Right kidney (tissue), 1 donor: Measurements from ENCODE around the gene CSMD2.
"Not testable (repeated sequence)": the region's sequence is repeated elsewhere in the genome, so short reads cannot be mapped to it uniquely, and the experiment has no call there.

Experiments used
- DNase-seq: peaks from one replicate; pipeline ENCODE4 v3.0.0-alpha.2; 2016

Gene CSMD2

DNA sequence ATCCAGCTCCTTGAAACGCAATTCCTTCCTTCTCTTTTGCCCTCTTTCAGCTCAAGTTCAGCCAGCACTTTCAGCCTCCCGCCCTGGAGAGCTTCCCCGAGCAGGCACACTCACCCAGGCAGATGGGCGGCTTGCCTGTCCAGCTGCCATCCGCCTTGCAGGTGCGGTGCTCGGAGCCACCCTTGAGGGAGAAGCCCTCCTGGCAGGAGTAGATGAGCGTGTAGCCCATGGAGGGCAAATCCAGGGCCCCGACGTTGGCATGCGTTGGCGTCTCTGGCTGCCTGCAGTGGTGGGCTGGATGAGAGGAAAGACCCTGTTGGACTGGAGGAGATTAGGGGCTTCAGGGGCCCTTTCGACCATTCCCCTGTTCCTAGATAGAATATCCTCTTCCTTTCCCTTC is 632.1 kb downstream of the CSMD2 start:
- DNase-seq: no peak

DNA sequence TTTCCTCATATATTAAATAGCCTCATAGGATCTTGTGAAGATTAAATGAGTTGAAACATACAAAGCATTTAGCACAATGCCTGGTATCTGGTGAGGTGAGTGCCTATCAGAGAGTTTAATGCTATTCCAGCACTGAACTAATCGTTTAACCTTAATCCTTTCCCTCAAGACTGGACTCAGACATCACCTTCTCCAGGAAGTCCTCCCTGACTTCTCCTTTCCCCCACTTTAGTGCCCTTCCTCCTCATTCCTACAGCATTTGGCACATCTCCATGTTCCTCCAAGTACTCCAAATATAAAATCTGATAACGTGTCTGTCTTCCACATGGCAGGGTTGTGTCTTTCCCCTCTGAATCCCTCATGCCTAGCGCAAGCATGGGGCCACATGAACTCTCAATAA is 632.8 kb downstream of the CSMD2 start:
- DNase-seq: no peak

DNA sequence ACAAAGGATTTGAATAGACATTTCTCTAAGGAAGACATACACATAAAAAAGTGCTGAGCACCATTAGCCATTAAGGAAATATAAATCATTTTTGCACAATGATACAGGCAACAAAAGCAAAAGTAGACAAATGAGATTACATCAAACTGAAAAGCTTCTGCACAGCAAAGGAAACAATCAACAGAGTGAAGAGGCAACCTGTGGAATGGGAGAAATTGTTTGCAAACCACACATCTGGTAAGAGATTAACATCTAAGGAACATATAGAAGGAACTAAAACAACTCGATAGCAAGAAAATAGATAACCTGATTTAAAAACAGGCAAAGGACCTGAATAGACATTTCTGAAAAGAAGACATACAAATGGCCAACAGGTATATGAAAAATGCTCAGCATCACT is 635.1 kb downstream of the CSMD2 start:
- no peak for DNase-seq

DNA sequence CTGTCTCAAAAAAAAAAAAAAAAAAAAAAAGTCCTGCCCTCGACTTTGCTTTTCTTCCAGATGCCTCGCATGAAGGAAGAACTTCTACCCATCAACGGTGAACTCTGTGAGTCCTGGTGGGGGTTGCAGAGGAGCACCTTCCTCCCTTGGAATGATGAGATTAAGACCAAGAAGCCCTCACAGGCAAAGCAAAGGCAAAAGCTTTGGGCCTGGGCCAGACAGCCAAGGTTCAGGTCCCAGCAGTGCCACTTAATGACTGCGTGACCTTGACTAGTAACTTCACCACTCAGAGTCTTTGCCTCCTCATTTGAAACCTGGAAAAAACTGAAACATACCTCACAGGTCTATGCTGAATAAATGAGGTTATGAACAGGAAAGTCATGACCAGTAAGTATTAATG is 637.1 kb downstream of the CSMD2 start:
- no peak for DNase-seq

DNA sequence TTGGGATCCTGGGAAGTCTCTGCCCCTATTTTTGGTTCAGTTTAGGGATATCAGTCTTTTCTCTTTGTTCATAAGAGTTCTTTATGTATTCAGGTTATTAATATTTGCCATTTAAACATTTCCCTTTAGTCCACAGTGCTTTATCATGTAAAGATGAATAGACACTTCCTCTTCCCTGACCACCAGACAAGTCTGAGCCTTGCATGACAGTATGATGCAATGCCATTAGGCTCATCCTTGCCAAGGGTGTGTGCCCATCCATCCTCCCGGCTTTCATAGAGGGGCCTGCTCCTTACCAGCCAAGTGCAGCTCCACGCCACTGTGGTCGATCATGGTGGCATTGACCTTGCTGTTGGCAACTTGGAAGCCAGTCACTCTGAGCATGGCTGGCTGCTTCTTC is 640.4 kb downstream of the CSMD2 start:
- no peak for DNase-seq

DNA sequence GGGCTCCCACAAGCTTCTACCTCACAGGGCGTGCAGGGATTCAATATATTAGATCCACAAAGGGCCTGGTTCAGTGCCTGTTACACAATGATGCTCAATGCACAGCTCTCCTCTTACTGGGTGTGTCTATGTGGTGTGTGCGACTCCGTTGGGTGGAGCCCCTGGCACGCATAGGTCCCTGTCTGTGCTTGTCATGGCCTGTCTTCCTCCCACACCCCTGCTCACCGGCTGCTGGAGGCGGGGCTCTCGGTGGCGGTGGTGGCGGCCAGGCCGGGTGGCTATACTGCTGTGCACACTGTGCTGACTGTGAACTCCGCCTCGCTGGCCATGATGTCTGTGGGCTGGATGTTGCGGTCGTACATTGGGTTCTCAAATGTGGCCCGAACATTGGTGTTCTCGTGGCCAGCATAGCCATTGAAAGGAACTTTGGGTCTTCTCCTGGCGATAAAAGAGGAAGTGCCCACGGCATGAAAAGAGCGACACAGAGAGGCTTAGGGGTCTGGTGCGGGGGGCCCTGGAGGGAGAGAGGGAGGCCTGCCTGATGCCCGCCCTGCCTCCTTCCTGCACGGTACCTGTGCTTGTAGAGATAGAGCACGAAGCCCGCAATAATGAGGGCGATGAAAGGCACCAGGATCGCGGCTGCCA is 645.7 kb downstream of the CSMD2 start:
- no peak for DNase-seq

DNA sequence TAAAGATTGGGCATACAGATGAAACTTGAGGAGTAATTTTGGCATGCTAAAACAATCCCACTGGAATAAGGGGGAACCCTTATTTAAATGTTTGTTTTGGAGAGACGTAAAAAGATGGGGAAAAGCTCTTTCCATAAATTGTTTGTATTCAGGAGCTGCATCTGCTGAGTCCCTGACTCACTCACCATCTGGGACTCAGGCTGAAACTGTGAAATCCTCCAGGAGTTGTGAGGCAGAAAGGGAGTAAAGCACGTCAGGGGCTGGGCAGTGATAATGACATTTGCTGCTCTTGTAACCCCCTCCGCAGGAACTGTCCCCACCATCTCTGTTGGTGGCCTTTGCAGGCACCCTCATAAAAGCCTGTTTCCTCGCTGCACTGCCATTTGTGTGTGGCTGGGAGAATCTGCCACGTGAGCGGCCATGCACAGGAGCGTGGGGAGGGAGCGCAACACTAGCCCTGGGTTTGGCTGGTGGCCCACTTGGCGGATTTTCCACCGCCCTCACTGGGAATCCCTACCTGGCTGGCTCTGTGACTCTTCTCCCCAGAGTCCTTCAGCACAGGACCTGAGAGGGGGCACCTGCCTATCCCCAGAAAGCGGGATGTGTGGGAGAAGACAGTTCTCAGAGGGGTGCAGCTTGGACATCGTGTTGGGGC is 647.3 kb downstream of the CSMD2 start:
- no peak for DNase-seq

DNA sequence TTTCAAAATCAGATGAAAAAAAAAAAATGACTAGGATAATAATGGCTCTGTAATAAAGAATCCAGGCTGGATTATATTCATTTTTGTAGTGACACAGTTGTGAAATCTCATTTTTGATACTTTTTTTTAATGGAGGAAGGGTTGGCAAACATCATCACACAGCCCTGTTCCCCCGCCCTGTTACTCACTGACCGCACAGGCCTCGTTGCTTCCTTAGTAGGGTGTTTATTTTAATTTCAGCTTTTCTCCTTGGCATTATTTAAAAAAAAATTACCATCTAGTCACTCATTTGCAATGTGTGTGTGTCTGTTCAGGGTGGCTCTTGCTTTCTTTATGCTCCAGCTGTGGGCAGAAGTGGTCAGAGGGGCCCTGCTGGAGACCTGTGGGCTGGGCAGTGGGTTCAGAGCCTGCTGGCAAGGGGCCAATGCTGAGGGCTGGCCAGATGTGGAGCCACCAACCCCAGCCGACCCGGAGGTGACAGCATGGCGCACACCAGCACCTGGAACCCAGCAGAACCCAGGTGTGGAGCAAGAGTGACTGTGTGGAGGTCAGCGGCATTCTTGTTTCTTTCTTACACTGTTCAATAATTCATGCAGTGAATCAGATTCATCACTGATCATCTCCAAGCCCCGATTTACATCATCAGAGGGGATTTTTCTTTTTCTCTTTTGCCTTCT is 648.0 kb downstream of the CSMD2 start:
- no peak for DNase-seq

DNA sequence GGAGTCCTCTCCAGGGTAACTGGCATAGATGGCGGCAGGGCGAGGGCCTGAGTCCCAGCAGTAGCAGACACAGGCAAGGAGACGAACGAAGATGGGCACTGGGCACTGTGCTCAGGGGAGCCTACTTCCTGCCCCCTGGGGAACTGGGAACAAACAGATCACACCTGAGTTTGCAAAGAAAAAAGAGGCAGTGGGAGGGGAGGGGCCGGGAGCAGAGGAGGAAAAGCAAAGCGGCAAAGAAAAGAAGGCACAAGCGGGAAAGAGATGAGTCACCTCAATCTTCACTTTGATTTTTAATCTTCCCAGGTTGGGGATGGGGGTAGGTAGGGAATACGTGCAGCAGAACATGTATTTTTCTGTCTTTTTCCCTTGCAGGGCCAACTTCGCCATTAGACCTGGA is 648.6 kb downstream of the CSMD2 start:
- no peak for DNase-seq

DNA sequence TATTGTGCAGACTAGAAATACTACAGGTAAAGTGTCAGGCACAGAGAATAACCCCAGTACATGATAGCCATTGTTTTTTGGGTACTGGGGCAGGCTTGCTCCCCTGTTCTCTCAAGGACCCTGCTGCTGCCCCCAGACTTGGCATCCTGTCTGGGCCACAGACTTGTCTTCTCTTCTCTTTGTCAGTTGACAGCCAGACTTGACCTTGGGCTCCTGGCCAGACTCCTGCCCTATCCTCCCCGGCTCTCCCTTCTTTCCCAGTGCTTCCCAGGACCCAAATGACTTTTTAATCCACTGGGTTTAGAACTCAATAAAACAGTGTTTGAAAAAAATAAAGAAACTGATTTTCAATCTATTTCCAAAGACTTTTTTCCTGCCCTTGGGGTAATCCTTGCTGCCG is 649.4 kb downstream of the CSMD2 start:
- DNase-seq: no peak

DNA sequence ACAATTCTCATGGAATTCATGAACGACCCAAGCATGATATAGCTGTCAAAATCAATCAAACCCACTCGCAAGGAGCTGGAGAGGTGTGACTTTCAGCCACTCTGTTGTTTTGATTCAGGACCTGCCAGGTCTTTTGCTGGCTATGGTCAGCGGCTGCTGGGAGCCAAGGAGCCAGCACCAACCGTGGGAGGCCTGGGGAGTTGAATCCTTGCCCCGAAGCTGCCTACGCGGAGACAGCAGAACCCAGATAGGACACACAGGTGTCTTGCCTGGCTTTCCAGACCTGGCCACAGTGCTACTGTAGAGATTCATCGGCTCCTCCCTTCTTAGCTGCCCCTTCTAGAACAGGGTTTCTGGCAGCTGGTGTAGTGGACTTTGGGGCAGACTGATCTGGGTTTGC is 649.9 kb downstream of the CSMD2 start:
- no peak for DNase-seq

DNA sequence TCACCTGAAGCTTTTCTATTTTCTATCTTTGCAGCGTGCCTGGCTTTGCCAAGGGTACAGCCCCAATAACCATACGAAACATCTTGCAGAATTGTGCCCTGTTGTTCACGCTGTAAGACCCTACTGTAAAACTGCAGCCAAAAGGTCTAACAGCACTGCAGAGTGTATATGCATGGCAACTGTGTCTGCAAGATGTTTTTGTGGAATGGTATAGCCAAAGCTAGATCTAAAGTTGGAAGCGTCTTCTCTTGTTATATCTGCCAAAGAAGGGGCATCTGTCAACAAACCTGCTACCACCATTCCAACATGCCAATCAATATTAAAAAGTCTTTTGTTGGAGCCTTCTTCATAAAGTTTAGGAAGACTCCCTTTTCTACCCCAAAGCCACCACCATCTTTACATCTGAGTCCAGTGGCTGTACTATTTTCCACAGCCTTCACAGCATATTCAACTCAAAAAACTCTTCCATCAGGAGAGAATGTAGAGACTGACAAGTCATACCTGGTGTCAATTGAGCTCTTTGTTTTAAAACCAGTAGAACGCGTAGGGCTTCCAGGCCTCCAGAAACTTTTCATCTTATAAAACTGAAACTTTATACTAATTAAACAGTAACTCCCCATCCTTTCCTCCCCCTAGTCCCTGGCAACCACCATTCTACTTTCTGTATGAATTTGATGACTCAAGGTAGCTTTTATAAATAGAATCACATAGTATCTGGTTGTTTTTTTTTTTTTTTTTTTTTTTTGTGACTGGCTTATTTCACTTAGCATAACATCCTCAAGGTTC is 652.6 kb downstream of the CSMD2 start:
- no peak for DNase-seq

DNA sequence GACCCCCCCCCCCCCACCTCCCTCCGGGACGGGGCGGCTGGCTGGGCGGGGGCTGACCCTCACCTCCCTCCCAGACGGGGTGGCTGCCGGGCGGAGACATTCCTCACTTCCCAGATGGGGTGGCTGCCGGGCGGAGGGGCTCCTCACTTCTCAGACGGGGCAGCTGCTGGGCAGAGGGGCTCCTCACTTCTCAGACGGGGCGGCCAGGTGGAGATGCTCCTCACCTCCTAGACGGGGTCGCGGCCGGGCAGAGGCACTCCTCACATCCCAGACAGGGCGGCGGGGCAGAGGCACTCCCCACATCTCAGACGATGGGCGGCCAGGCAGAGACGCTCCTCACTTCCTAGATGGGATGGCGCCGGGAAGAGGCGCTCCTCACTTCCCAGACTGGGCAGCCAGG is 655.8 kb downstream of the CSMD2 start:
- not testable (repeated sequence) for DNase-seq

DNA sequence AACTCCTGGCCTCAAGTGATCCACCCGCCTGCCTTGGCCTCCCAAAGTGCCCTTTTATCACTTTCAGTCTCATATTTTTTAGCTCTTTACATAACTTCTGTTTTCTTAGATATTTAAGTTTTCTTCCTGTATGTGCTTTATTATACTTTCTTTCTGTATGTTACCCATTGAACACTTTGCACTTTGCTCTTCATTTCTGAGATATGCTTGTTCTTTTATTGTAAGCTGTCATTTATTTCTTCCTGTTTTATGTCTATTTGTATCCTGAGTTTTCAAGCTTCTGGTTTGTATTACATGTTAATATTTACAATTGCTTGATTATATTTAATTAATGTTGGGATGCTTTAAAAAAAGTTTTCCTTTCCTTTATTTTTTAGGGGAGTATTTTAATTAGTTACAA is 656.9 kb downstream of the CSMD2 start:
- DNase-seq: no peak

DNA sequence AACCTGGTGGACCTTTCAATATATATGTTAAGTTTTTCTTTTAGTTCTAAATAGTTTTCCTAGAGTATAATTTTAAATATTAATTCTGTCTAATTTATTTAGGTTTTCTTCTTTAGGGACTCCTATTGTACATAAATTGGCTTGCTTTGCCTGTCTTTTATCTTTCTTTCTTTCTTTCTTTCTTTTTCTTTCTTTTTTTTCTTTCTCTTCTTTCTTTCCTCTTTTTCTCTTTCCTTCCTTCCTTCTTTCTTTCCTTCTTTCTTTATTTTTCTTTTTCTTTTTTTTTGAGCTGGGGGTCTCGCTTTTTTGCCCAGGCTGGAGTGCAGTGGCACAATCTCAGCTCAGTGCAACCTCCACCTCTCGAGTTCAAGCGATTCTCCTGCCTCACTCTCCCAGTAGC is 657.4 kb downstream of the CSMD2 start:
- no peak for DNase-seq

DNA sequence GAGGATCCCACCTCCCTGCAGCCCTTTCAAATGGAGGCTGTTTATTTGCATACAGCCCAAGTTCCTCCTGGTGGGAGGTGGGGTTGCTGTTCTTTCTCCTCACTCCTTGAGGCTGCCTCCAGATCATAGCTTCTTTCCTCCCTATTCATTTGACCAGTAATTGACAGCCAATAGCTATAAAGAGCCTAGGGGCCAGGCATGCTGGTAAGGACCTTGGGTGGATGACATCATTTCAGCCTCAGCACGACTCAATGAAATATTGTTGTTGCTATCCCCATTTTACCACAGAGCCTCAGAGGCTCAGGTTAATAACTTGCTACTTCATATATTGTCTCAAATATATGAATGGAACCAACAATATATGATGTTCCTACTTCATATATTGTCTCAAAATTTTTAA is 661.5 kb downstream of the CSMD2 start:
- DNase-seq: no peak

DNA sequence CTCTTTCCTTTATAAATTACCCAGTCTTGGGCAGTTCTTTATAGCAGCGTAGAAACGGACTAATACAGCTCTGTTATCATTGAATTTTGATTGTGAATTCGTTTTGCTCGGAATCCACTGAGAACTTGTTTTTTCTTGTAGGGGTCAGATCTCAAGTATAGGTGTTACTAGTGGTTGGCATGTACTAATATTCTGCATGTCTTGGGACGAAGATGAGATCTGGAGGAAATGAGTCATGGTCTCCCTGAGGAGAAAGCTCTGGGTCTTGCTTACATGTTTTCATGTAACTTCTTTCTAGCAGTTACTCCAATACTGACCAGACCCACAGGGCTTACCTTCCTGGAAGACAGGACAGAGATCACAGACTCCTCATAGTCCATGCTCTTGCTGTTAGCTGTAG is 662.3 kb downstream of the CSMD2 start:
- DNase-seq: no peak

DNA sequence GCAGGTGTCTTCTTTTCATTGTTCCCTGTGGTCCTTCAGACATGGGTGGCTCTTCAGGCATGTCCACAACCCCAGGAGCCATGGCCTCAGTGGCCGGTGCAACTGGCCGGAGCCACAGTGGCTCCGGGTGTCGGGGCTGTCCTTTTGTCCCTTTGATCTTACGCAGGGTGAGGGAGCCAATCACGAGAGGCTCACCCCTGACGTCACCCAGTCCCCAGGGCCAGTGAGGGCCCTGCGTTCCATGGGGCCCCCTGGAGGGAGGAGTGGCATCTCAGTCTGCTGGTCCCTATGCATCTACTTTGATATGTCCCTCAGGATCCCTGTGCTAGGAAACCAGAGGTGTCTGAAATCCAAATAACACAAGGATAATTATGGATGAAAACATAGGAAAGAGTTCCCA is 663.3 kb downstream of the CSMD2 start:
- DNase-seq: no peak

DNA sequence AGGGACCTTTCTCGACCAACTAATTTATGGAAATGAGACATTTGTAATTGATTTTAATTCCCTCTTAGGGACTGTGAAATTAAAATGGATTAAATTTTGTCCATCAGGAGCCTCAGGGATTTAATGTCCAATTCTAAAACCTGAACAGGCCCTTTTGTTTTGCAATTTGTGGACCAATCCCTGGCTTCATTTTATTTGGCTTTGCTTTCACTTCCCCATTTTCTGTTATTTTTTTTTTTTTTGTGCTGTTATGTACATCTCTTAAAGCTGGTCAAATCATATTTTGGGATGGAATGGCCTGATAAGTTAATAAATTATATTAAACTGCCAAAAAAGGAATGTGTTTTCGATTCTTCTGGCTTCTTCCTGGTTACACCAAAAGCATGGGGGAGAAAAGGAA is 663.7 kb downstream of the CSMD2 start:
- DNase-seq: no peak

DNA sequence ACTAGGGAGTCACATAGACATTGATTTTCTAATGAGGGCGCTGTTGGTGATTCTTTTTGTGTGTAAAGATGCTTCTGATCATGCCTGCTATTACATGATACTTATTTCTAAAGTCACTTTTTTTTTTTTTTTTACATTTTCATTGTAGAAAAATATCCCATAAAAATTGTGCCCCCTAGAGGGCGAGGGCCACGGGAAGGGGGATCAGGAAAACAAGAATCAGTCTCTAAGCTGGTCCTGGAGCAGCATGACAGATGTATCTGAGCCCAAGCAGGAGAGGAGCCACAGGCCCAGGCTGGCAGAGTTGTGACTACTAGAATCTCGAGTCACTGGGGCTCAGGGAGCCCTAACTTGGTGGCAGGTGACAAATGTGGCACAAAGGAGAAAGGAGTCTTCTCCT is 664.5 kb downstream of the CSMD2 start:
- no peak for DNase-seq

DNA sequence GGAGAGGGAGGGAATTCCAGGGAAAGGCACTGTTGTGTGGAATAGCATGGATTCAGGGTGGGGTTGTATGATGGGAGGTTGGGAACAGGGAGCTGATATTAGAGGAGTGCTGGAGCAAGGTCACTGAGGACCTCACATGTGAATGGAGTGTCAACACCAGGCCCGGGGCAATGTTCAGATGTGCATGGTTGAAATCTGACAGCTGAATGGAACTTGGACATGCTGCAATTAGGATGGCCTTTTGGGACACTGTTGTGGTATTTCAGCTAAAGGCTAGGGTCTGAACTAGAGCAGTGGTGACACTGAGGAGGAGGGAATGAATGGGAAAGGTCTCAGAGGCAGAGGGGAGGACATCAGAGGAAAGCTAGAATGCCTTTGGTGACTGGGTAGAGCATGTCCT is 667.6 kb downstream of the CSMD2 start:
- DNase-seq: no peak

DNA sequence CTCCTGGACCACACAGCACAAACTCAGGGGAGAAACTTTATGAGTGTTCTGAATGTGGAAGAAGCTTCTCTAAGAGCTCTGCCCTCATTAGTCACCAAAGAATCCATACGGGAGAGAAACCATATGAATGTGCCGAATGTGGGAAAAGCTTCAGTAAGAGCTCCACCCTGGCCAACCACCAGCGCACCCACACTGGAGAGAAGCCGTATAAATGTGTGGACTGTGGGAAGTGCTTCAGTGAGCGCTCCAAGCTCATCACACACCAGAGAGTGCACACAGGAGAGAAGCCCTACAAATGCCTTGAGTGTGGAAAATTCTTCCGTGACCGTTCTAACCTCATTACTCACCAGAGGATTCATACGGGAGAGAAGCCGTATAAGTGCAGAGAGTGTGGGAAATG is 670.1 kb downstream of the CSMD2 start:
- no peak for DNase-seq

DNA sequence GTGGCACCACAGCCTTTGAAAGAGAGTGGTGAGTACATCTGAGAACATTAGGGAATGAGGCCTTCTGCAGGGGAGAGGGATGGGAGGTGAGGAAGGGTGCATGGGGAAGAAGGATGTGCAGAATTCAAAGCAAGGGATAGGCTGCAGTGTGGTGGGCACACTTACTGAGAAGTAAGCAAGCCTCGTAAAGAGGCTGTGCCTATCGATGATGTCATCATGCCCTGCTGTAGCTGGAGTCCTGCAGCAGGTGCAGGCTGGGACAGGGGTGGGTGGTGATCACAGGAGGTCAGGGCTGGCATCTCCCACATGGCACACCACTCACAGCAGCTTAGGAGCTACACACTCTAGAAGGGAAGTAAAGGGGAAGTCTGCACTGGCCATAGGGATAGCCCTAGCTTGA is 676.4 kb downstream of the CSMD2 start:
- DNase-seq: no peak
